GM12892 (cell line): ENCODE measurements around the gene JMJD8.

Experiments
- POLR2A ChIP-seq: IDR thresholded peaks from 2 replicates; pipeline ENCODE4 v1.6.1; 2011; ENCODE audit warnings: low read depth, low read length, control low read depth
- POLR2AphosphoS5 ChIP-seq: IDR thresholded peaks from 2 replicates; pipeline ENCODE4 v1.6.1; 2011; ENCODE audit warnings: low read depth, low read length, control low read depth
- TAF1 ChIP-seq: IDR thresholded peaks from 2 replicates; pipeline ENCODE4 v1.6.1; 2011; ENCODE audit warnings: low read depth, mild to moderate bottlenecking, control low read depth, low read length, borderline replicate concordance

DNA sequence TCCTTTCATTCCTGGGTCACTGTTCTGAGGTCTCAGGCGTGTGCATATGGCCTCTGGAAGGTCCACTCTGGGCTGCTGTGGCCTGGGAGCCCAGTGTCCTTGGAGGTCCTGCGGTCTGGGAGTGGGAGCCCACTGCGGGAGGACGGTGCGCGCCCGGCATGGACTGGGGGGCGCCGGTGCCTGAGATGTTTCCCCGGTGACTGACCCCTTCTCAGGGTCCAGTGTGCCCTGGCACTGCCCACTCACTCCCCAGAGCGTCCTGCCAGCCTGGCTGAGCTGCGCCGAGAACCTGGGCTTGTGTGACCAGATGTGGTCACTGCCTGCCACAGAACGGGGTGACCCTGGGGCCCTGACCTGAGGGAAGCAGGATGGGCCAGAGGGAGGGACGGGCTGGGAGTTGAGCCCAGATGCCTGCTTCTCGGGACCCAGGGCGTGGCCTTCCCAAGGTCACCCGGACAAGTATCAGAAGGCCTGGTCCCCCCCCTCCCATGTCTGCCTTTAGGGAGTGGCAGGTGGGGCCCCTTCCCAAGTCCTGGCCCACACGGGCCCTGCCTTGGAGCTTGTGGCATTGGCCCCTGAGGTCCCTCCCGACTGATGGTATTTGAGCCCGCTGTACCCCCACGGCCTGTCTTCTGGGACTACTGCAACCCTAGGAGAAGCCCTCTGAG is 9.8 kb downstream of the JMJD8 start:
- TF ChIP-seq POLR2AphosphoS5 = 0 out of 2 replicates have a peak, but pooled peaks have one; percentile 9
- no peak for TF ChIP-seq POLR2A
- TF ChIP-seq TAF1 = no peak
